ENCODE data around the gene NR6A1.

Gene NR6A1

GRCh38 chr9:124623966-124624734 lies 147.0 kb downstream of the NR6A1 start:
- in situ Hi-C loops (cut with MboI; ENCODE audit: low sequenced_read_pairs), result no loop called here

GRCh38 chr9:124622882-124623281 lies 148.2 kb downstream of the NR6A1 start:
- in situ Hi-C loops (cut with MboI; ENCODE audit: low sequenced_read_pairs), result no loop called here

GRCh38 chr9:124621371-124622328 lies 149.5 kb downstream of the NR6A1 start:
- in situ Hi-C loops (cut with MboI; ENCODE audit: low sequenced_read_pairs), result no loop called here

GRCh38 chr9:124618476-124618875 lies 152.6 kb downstream of the NR6A1 start:
- in situ Hi-C loops (cut with MboI; ENCODE audit: low sequenced_read_pairs), result loop anchor here (10.0 kb wide), 1 partner anchor 86 kb away; no protein-coding TSS in a partner anchor

GRCh38 chr9:124617477-124618141 lies 153.5 kb downstream of the NR6A1 start:
- in situ Hi-C loops (cut with MboI; ENCODE audit: low sequenced_read_pairs), result loop anchor here (10.0 kb wide), 1 partner anchor 87 kb away; no protein-coding TSS in a partner anchor

GRCh38 chr9:124616961-124617360 lies 154.2 kb downstream of the NR6A1 start:
- in situ Hi-C loops (cut with MboI; ENCODE audit: low sequenced_read_pairs), result loop anchor here (10.0 kb wide), 1 partner anchor 88 kb away; no protein-coding TSS in a partner anchor

- in situ Hi-C loops (cut with MboI; ENCODE audit: low sequenced_read_pairs), result loop anchor here (10.0 kb wide), 1 partner anchor 89 kb away; no protein-coding TSS in a partner anchor
These were observed 155.3 kb downstream of the NR6A1 start for GRCh38 chr9:124615840-124616239.

GRCh38 chr9:124615100-124615742 lies 155.9 kb downstream of the NR6A1 start:
- in situ Hi-C loops (cut with MboI; ENCODE audit: low sequenced_read_pairs), result loop anchor here (10.0 kb wide), 1 partner anchor 90 kb away; no protein-coding TSS in a partner anchor

- in situ Hi-C loops (cut with MboI; ENCODE audit: low sequenced_read_pairs), result loop anchor here (10.0 kb wide), 1 partner anchor 91 kb away; no protein-coding TSS in a partner anchor
These were observed 157.3 kb downstream of the NR6A1 start for GRCh38 chr9:124613849-124614248.

GRCh38 chr9:124611106-124611505 lies 160.0 kb downstream of the NR6A1 start:
- in situ Hi-C loops (cut with MboI; ENCODE audit: low sequenced_read_pairs), result loop anchor here (10.0 kb wide), 1 partner anchor 94 kb away; no protein-coding TSS in a partner anchor

- in situ Hi-C loops (cut with MboI; ENCODE audit: low sequenced_read_pairs), result no loop called here
These were observed 165.1 kb downstream of the NR6A1 start for GRCh38 chr9:124606027-124606426.

- in situ Hi-C loops (cut with MboI; ENCODE audit: low sequenced_read_pairs), result no loop called here
These were observed 165.9 kb downstream of the NR6A1 start for GRCh38 chr9:124605258-124605657.

GRCh38 chr9:124602632-124603031 lies 168.5 kb downstream of the NR6A1 start:
- in situ Hi-C loops (cut with MboI; ENCODE audit: low sequenced_read_pairs), result no loop called here

GRCh38 chr9:124602204-124602603 lies 168.9 kb downstream of the NR6A1 start:
- in situ Hi-C loops (cut with MboI; ENCODE audit: low sequenced_read_pairs), result no loop called here

- in situ Hi-C loops (cut with MboI; ENCODE audit: low sequenced_read_pairs), result no loop called here
These were observed 170.7 kb downstream of the NR6A1 start for GRCh38 chr9:124600407-124600806.

- in situ Hi-C loops (cut with MboI; ENCODE audit: low sequenced_read_pairs), result no loop called here
These were observed 171.9 kb downstream of the NR6A1 start for GRCh38 chr9:124599121-124599795.

GRCh38 chr9:124598048-124598447 lies 173.1 kb downstream of the NR6A1 start:
- in situ Hi-C loops (cut with MboI; ENCODE audit: low sequenced_read_pairs), result no loop called here

- in situ Hi-C loops (cut with MboI; ENCODE audit: low sequenced_read_pairs), result no loop called here
These were observed 174.8 kb downstream of the NR6A1 start for GRCh38 chr9:124596172-124596839.

GRCh38 chr9:124595743-124596142 lies 175.4 kb downstream of the NR6A1 start:
- in situ Hi-C loops (cut with MboI; ENCODE audit: low sequenced_read_pairs), result no loop called here
